Measurements from ENCODE around the gene ENTPD1.

ENTPD1 gene

GRCh38 chr10:95739056-95739455 is 16.9 kb upstream of the ENTPD1 start:
- DNase-seq (ENCODE audit: extremely low read depth, insufficient read length) = no peak
- Histone ChIP-seq H3K36me3 (ENCODE audit: control insufficient read depth, insufficient read depth, low read length) (no peaks in the 10 kb centered on the region), H3K4me3 (replicated peaks; ENCODE audit: low read depth, low read length) (no peak overlapping the region), H3K27me3 (replicated peaks; ENCODE audit: control insufficient read depth, insufficient read depth, low read length) (no peaks in the 10 kb centered on the region)
- TF ChIP-seq CTCF (IDR thresholded peaks at IDR 0.05; ENCODE audit: insufficient read depth, low read length, poor library complexity, severe bottlenecking) = no peak

DNA sequence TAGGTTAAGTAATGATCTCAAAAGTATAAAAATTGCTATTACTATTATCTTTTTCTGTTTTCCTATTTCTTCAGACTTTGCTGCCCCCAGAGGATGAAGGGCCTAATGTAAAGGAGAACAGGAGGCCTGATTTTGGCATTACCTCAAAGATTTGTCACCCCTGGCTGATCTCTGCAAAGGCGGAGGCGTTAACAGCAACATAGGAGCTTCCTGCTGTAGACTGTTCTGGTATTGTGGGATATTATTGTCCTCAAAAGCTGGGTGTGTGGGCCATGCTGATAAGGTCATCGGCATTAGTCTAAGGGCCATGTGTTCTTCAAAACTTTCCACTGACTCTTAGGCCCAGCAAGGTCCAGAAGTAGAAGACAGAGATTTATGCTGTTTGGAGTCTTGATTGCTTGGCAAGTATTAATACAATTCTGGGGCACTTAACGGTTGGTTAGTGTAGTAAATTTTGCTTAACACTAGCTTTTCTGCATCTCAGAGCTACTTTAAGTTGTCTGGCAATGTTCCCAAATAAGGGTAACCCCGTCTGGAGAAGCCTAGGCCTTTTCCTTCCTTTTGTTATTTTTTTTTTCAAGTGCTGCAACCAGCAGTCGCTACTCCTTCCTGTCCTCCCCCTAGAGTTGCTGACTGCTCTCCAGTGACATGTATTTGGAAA is 14.0 kb upstream of the ENTPD1 start:
- peak; percentile 49 for DNase-seq (ENCODE audit: extremely low read depth, insufficient read length)
- Histone ChIP-seq H3K36me3 (ENCODE audit: control insufficient read depth, insufficient read depth, low read length) (no peaks in the 10 kb centered on the region), H3K4me3 (replicated peaks; ENCODE audit: low read depth, low read length) (peak overlapping the region; percentile 28), H3K27me3 (replicated peaks; ENCODE audit: control insufficient read depth, insufficient read depth, low read length) (no peaks in the 10 kb centered on the region)
- peak; percentile 36 for TF ChIP-seq CTCF (IDR thresholded peaks at IDR 0.05; ENCODE audit: insufficient read depth, low read length, poor library complexity, severe bottlenecking)

DNA sequence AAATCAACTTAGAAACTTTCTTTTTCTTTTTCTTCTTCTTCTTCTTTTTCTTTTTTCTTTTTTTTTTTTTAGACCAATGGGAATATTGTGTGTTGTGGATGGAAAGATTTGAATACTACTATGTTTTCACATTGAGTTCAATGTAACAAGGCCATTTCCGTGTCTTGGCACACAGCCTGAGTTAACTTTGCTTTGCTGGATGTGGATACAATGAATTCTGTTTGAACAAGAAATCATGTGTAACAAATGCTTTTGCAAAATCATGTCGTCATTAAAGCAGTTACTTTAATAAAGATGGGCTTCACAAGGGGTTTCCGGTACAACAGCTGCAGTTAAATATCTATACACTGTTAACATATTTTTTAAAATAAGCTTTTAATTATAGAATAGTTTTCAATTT is 13.5 kb upstream of the ENTPD1 start:
- no peaks in the 10 kb centered on the region for H3K27me3 ChIP-seq (replicated peaks; ENCODE audit: control insufficient read depth, insufficient read depth, low read length)
- DNase-seq (ENCODE audit: extremely low read depth, insufficient read length) = no peak
- H3K36me3 ChIP-seq (ENCODE audit: control insufficient read depth, insufficient read depth, low read length) = no peaks in the 10 kb centered on the region
- peak overlapping the region; percentile 28 for H3K4me3 ChIP-seq (replicated peaks; ENCODE audit: low read depth, low read length)
- TF ChIP-seq CTCF (IDR thresholded peaks at IDR 0.05; ENCODE audit: insufficient read depth, low read length, poor library complexity, severe bottlenecking) = no peak

GRCh38 chr10:95742962-95743535 is 12.9 kb upstream of the ENTPD1 start:
- TF ChIP-seq CTCF (IDR thresholded peaks at IDR 0.05; ENCODE audit: insufficient read depth, low read length, poor library complexity, severe bottlenecking) = no peak
- H3K4me3 ChIP-seq (replicated peaks; ENCODE audit: low read depth, low read length) = peak overlapping the region; percentile 42
- DNase-seq (ENCODE audit: extremely low read depth, insufficient read length) = no peak
- no peaks in the 10 kb centered on the region for H3K36me3 ChIP-seq (ENCODE audit: control insufficient read depth, insufficient read depth, low read length)
- no peaks in the 10 kb centered on the region for H3K27me3 ChIP-seq (replicated peaks; ENCODE audit: control insufficient read depth, insufficient read depth, low read length)

GRCh38 chr10:95745501-95745900 is 10.5 kb upstream of the ENTPD1 start:
- Histone ChIP-seq H3K36me3 (ENCODE audit: control insufficient read depth, insufficient read depth, low read length) (no peaks in the 10 kb centered on the region), H3K4me3 (replicated peaks; ENCODE audit: low read depth, low read length) (no peak overlapping the region; the same call in 1 of the 2 replicates), H3K27me3 (replicated peaks; ENCODE audit: control insufficient read depth, insufficient read depth, low read length) (no peaks in the 10 kb centered on the region)
- TF ChIP-seq CTCF (IDR thresholded peaks at IDR 0.05; ENCODE audit: insufficient read depth, low read length, poor library complexity, severe bottlenecking) = no peak
- no peak for DNase-seq (ENCODE audit: extremely low read depth, insufficient read length)
